K562 (cell line): ENCODE data around the gene SIRT5. TPM values are rescaled to one million over a fixed set of nuclear protein-coding genes. Genes with fewer than 3 reads are reported as not detected.

ENCODE experiments used
- ELF4 ChIP-seq: fragments of 450-650 bp; formaldehyde crosslinking; IDR thresholded peaks from 2 replicates; pipeline ENCODE4 v1.4.0; 2022; ENCODE audit warnings: missing genetic modification characterization
- EP400 ChIP-seq: fragments of 450-650 bp; IDR thresholded peaks from 2 replicates; pipeline ENCODE4 v1.6.1; 2017; ENCODE audit warnings: antibody characterized with exemption, mild to moderate bottlenecking, moderate library complexity
- ETS2 ChIP-seq: IDR thresholded peaks from 2 replicates; pipeline ENCODE4 v1.6.1; 2016; ENCODE audit warnings: borderline replicate concordance, missing genetic modification characterization, mild to moderate bottlenecking, moderate library complexity, missing compliant biosample characterization; ENCODE audit not compliant: poor library complexity, severe bottlenecking
- GTF2A2 ChIP-seq: IDR thresholded peaks from 2 replicates; pipeline ENCODE4 v1.6.1; 2016; ENCODE audit warnings: mild to moderate bottlenecking, missing genetic modification characterization, missing compliant biosample characterization
- HNRNPUL1 ChIP-seq: fragments of 200-400 bp; formaldehyde crosslinking; IDR thresholded peaks from 2 replicates; pipeline ENCODE4 v1.6.1; 2017; ENCODE audit warnings: low read length
- PHTF2 ChIP-seq: fragments of 250-450 bp; sonication (Bioruptor Pico); IDR thresholded peaks from 2 replicates; pipeline ENCODE4 v1.5.0; 2021; ENCODE audit warnings: mild to moderate bottlenecking
- SETDB1 ChIP-seq: IDR thresholded peaks from one replicate; pipeline ENCODE4 v1.6.1; 2012; ENCODE audit warnings: low read length, control low read depth, inconsistent platforms
- SMAD1 ChIP-seq: fragments of 150-350 bp; IDR thresholded peaks from 2 replicates; pipeline ENCODE4 v1.6.1; 2014; ENCODE audit warnings: low read length, low read depth; ENCODE audit not compliant: partially characterized antibody
- TAF9B ChIP-seq: fragments of 450-650 bp; IDR thresholded peaks from 2 replicates; pipeline ENCODE4 v1.6.1; 2018; ENCODE audit warnings: mild to moderate bottlenecking; ENCODE audit not compliant: partially characterized antibody
- ZBTB1 ChIP-seq: sonication (generic); formaldehyde crosslinking; IDR thresholded peaks from 2 replicates; pipeline ENCODE4 v1.8.1; 2023; ENCODE audit warnings: missing genetic modification reagents, low read depth, mild to moderate bottlenecking, borderline replicate concordance
- ZNF217 ChIP-seq: sonication (generic); formaldehyde crosslinking; IDR thresholded peaks from 2 replicates; pipeline ENCODE4 v1.8.0; 2022; ENCODE audit warnings: mild to moderate bottlenecking, missing genetic modification reagents
- ZNF316 ChIP-seq: fragments of 450-650 bp; IDR thresholded peaks from 2 replicates; pipeline ENCODE4 v1.6.1; 2016
- polyA plus RNA-seq, 8 experiments: library from polyadenylated mRNA; depleted of rRNA in 4 of 8; stranded (reverse) in 5 of 8; unstranded in 3 of 8; fragments of >200 nt; fragmentation: Nextera tagmentation in 2 of 8; fragmentation: Illumina TruSeq in 1 of 8; extraction: Ambion mirVana in 2 of 8; extraction: Trizol in 1 of 8; gene quantifications; 2 replicates each; pipeline versions ENCODE4 v1.2.1 to v1.2.3, GENCODE V29; 2011 to 2014; ENCODE audit warnings: inconsistent platforms in 1 of 8, missing spikeins in 1 of 8
- total RNA-seq, 7 experiments: library from RNA; depleted of rRNA in 6 of 7; stranded (reverse); fragments of >200 nt in 6 of 7; fragmentation: Illumina TruSeq in 2 of 7; extraction: Trizol in 2 of 7; gene quantifications; 2 replicates each; pipeline versions ENCODE4 v1.2.1 to v1.2.3, GENCODE V29; 2011 to 2021; ENCODE audit warnings: low replicate concordance in 1 of 7
- TF ChIP-seq, protein P1 (sequence below): fragments of 250-450 bp; sonication (Bioruptor Pico); IDR thresholded peaks from 2 replicates; pipeline ENCODE4 v1.4.0; 2020
- TF ChIP-seq, protein P2 (sequence below): fragments of 200-800 bp; sonication (Bioruptor generic); IDR thresholded peaks from 2 replicates; pipeline ENCODE4 v1.6.1; 2017; ENCODE audit warnings: missing genetic modification characterization, missing compliant biosample characterization
- TF ChIP-seq, protein P3 (sequence below): fragments of 250-450 bp; sonication (Bioruptor Pico); IDR thresholded peaks from 2 replicates; pipeline ENCODE4 v1.5.0; 2022; ENCODE audit warnings: mild to moderate bottlenecking
- TF ChIP-seq, protein P4 (sequence below): fragments of 200-400 bp; formaldehyde crosslinking; IDR thresholded peaks from 2 replicates; pipeline ENCODE4 v1.6.1; 2017; ENCODE audit warnings: mild to moderate bottlenecking, low read depth, low read length, moderate library complexity
- TF ChIP-seq, protein P5 (sequence below): IDR thresholded peaks from 3 replicates; pipeline ENCODE4 v1.6.1; 2011; ENCODE audit warnings: borderline replicate concordance, mild to moderate bottlenecking, moderate library complexity; ENCODE audit not compliant: insufficient read length; ENCODE audit errors: extremely low read depth

The SIRT5 gene
- total and polyA plus RNA-seq, 9 of the 15 experiments (the other 6 are each of a cell fraction or from before 2014, with no cell fraction given) = 2.1 to 15.7 (median 11.4) TPM

DNA sequence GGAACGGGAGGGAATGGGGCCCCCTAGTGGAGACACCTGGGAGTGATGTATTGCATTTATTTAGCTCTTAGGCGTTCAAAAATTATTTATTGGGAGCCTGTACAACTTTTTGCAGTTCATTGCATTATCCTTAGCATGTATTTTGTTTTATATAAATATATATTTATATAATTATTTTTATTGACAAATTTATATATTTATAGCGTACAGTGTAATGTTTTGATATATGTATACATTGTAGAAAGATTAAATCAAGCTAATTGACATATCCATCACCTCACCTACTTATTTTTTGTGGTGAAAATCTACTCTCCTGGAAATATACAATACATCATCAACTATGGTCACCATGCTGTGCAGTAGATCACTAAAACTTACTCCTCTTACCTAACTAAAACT is 975 bp downstream of the SIRT5 start (continued):
- TF ChIP-seq ZNF217 (CRISPR knock-in tag) (no peak), TAF9B (no peak), ZNF316 (no peak), SETDB1 (no peak), SMAD1 (no peak), ZBTB1 (CRISPR knock-in tag) (no peak), HNRNPUL1 (no peak), ELF4 (CRISPR knock-in tag) (no peak), GTF2A2 (tag) (no peak), PHTF2 (CRISPR knock-in tag) (no peak), EP400 (no peak), ETS2 (no peak)
- TF ChIP-seq, protein P1, sequence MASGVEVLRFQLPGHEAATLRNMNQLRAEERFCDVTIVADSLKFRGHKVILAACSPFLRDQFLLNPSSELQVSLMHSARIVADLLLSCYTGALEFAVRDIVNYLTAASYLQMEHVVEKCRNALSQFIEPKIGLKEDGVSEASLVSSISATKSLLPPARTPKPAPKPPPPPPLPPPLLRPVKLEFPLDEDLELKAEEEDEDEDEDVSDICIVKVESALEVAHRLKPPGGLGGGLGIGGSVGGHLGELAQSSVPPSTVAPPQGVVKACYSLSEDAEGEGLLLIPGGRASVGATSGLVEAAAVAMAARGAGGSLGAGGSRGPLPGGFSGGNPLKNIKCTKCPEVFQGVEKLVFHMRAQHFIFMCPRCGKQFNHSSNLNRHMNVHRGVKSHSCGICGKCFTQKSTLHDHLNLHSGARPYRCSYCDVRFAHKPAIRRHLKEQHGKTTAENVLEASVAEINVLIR (CRISPR knock-in tag) = no peak
- TF ChIP-seq, protein P2, sequence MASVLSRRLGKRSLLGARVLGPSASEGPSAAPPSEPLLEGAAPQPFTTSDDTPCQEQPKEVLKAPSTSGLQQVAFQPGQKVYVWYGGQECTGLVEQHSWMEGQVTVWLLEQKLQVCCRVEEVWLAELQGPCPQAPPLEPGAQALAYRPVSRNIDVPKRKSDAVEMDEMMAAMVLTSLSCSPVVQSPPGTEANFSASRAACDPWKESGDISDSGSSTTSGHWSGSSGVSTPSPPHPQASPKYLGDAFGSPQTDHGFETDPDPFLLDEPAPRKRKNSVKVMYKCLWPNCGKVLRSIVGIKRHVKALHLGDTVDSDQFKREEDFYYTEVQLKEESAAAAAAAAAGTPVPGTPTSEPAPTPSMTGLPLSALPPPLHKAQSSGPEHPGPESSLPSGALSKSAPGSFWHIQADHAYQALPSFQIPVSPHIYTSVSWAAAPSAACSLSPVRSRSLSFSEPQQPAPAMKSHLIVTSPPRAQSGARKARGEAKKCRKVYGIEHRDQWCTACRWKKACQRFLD (CRISPR knock-in tag) = no peak; the same call in 1 of the 2 replicates
- TF ChIP-seq, protein P3, sequence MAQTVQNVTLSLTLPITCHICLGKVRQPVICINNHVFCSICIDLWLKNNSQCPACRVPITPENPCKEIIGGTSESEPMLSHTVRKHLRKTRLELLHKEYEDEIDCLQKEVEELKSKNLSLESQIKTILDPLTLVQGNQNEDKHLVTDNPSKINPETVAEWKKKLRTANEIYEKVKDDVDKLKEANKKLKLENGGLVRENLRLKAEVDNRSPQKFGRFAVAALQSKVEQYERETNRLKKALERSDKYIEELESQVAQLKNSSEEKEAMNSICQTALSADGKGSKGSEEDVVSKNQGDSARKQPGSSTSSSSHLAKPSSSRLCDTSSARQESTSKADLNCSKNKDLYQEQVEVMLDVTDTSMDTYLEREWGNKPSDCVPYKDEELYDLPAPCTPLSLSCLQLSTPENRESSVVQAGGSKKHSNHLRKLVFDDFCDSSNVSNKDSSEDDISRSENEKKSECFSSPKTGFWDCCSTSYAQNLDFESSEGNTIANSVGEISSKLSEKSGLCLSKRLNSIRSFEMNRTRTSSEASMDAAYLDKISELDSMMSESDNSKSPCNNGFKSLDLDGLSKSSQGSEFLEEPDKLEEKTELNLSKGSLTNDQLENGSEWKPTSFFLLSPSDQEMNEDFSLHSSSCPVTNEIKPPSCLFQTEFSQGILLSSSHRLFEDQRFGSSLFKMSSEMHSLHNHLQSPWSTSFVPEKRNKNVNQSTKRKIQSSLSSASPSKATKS (CRISPR knock-in tag) = no peak
- TF ChIP-seq, protein P4, sequence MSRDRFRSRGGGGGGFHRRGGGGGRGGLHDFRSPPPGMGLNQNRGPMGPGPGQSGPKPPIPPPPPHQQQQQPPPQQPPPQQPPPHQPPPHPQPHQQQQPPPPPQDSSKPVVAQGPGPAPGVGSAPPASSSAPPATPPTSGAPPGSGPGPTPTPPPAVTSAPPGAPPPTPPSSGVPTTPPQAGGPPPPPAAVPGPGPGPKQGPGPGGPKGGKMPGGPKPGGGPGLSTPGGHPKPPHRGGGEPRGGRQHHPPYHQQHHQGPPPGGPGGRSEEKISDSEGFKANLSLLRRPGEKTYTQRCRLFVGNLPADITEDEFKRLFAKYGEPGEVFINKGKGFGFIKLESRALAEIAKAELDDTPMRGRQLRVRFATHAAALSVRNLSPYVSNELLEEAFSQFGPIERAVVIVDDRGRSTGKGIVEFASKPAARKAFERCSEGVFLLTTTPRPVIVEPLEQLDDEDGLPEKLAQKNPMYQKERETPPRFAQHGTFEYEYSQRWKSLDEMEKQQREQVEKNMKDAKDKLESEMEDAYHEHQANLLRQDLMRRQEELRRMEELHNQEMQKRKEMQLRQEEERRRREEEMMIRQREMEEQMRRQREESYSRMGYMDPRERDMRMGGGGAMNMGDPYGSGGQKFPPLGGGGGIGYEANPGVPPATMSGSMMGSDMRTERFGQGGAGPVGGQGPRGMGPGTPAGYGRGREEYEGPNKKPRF = no peak
- TF ChIP-seq, protein P5, sequence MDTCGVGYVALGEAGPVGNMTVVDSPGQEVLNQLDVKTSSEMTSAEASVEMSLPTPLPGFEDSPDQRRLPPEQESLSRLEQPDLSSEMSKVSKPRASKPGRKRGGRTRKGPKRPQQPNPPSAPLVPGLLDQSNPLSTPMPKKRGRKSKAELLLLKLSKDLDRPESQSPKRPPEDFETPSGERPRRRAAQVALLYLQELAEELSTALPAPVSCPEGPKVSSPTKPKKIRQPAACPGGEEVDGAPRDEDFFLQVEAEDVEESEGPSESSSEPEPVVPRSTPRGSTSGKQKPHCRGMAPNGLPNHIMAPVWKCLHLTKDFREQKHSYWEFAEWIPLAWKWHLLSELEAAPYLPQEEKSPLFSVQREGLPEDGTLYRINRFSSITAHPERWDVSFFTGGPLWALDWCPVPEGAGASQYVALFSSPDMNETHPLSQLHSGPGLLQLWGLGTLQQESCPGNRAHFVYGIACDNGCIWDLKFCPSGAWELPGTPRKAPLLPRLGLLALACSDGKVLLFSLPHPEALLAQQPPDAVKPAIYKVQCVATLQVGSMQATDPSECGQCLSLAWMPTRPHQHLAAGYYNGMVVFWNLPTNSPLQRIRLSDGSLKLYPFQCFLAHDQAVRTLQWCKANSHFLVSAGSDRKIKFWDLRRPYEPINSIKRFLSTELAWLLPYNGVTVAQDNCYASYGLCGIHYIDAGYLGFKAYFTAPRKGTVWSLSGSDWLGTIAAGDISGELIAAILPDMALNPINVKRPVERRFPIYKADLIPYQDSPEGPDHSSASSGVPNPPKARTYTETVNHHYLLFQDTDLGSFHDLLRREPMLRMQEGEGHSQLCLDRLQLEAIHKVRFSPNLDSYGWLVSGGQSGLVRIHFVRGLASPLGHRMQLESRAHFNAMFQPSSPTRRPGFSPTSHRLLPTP = no peak
